Esophagus muscularis mucosa (tissue), 4 donors: ENCODE measurements around the gene LRMDA. TPM values are rescaled to one million over a fixed set of nuclear protein-coding genes. Genes with fewer than 3 reads are reported as not detected.

Source experiments
- DNase-seq: peaks from one replicate; pipeline ENCODE4 v3.0.0-alpha.2; 2017; ENCODE audit errors: extremely low spot score
- H3K27ac ChIP-seq, 4 donors: fragments of 200-600 bp; sonication (generic); replicated peaks in 1 of 4; 1 replicate in 3 of 4; 2 replicates in 1 of 4; pipeline ENCODE4 v1.5.1; 2016 to 2019; ENCODE audit warnings: mild to moderate bottlenecking in 1 of 4
- H3K27me3 ChIP-seq, 4 donors: fragments of 200-600 bp; sonication (generic); one replicate each; pipeline versions ENCODE4 v1.5.1 to v1.6.0; 2016 to 2019
- H3K36me3 ChIP-seq, 4 donors: fragments of 200-600 bp; sonication (generic); one replicate each; pipeline ENCODE4 v1.5.1; 2016 to 2019
- H3K4me1 ChIP-seq, 4 donors: fragments of 200-600 bp; sonication (generic); one replicate each; pipeline ENCODE4 v1.5.1; 2016 to 2019
- H3K4me3 ChIP-seq, 4 donors: fragments of 200-600 bp; sonication (generic); 1 replicate in 2 of 4; 2 replicates in 2 of 4; pipeline ENCODE4 v1.5.1; 2016 to 2019; ENCODE audit warnings: mild to moderate bottlenecking in 4 of 4, moderate library complexity in 1 of 4
- H3K9me3 ChIP-seq, 4 donors: fragments of 200-600 bp; sonication (generic); 1 replicate in 3 of 4; 2 replicates in 1 of 4; pipeline ENCODE4 v1.5.1; 2016 to 2019
- CTCF ChIP-seq, 3 experiments: fragments of 200-600 bp in 2 of 3; fragments of 450-650 bp in 1 of 3; sonication (generic) in 2 of 3; IDR thresholded peaks; one replicate each; pipeline ENCODE4 v1.5.1; 2017 to 2019; ENCODE audit warnings: antibody characterized with exemption in 3 of 3, mild to moderate bottlenecking in 2 of 3, moderate library complexity in 1 of 3
- EP300 ChIP-seq: sonication (generic); formaldehyde crosslinking; IDR thresholded peaks from one replicate; pipeline ENCODE4 v1.6.1; 2017; ENCODE audit warnings: antibody characterized with exemption
- POLR2A ChIP-seq: fragments of 450-650 bp; IDR thresholded peaks from one replicate; pipeline ENCODE4 v1.6.1; 2017; ENCODE audit warnings: antibody characterized with exemption, moderate library complexity, mild to moderate bottlenecking, low read depth
- POLR2AphosphoS5 ChIP-seq, 2 donors: sonication (generic); formaldehyde crosslinking; IDR thresholded peaks; one replicate each; pipeline ENCODE4 v1.6.1; 2017; ENCODE audit warnings: antibody characterized with exemption in 2 of 2
- WGBS: methylation state at CpG from one replicate; pipeline ENCODE4 v1.1.5; 2018; 5-methylcytosine and 5-hydroxymethylcytosine counted together
- intact Hi-C: fragments of 100-400 bp; cut with DNase I; formaldehyde crosslinking; loops from one replicate; pipeline ENCODE4 v1.15.1; 2023
- total RNA-seq, 4 donors: library from RNA; depleted of rRNA; stranded (reverse); fragments of >200 nt; gene quantifications; one replicate each; pipeline versions ENCODE4 v1.1.0 to v1.2.1, GENCODE V29; 2016

The LRMDA gene
- total RNA-seq, 4 donors from 2014 or later: 14.3 to 34.9 (median 26.5) TPM

GRCh38 chr10:75460059-75460458 is 28.6 kb downstream of the LRMDA start:
- Histone ChIP-seq H3K27ac (no peak overlapping the region), H3K27me3 (no peaks in the 10 kb centered on the region), H3K9me3 (no peaks in the 10 kb centered on the region), H3K4me3 (no peak overlapping the region), H3K36me3 (peaks cover 0 to 4% (median 0%) of the 10 kb centered on the region in 4 donors), H3K4me1 (peaks cover 0 to 11% (median 8%) of the 10 kb centered on the region in 4 donors)
- DNase-seq: no peak
- TF ChIP-seq POLR2A (no peak), POLR2AphosphoS5 (IDR thresholded peaks at IDR 0.05) (no peak), CTCF (IDR thresholded peaks at IDR 0.05) (no peak), EP300 (no peak)
- intact Hi-C loops: no loop called here
- 100% methylated on average over 1 of the region's 1 CpG for WGBS

- intact Hi-C loops: no loop called here
- Histone ChIP-seq H3K27me3 (no peaks in the 10 kb centered on the region), H3K36me3 (no peaks in the 10 kb centered on the region), H3K27ac (no peak overlapping the region), H3K4me3 (no peak overlapping the region), H3K4me1 (peaks cover 0 to 17% (median 11%) of the 10 kb centered on the region in 4 donors), H3K9me3 (no peaks in the 10 kb centered on the region)
- TF ChIP-seq CTCF (IDR thresholded peaks at IDR 0.05) (no peak), EP300 (no peak), POLR2AphosphoS5 (IDR thresholded peaks at IDR 0.05) (no peak), POLR2A (no peak)
- DNase-seq: peak; percentile 79
- WGBS: 81% methylated on average over 15 of the region's 15 CpGs
These were observed 30.5 kb downstream of the LRMDA start for GRCh38 chr10:75461672-75462649.

- Histone ChIP-seq H3K9me3 (no peaks in the 10 kb centered on the region), H3K27me3 (no peaks in the 10 kb centered on the region), H3K36me3 (no peaks in the 10 kb centered on the region), H3K4me1 (peaks cover 0 to 17% (median 11%) of the 10 kb centered on the region in 4 donors), H3K4me3 (no peak overlapping the region), H3K27ac (no peak overlapping the region)
- 93% methylated on average over 9 of the region's 9 CpGs for WGBS
- peak; percentile 88 for DNase-seq
- intact Hi-C loops: no loop called here
- no peak for TF ChIP-seq POLR2A
These were observed 31.4 kb downstream of the LRMDA start for GRCh38 chr10:75462865-75463264.

GRCh38 chr10:75464478-75465449 is 33.3 kb downstream of the LRMDA start:
- peak; percentile 66 for DNase-seq
- Histone ChIP-seq H3K36me3 (no peaks in the 10 kb centered on the region), H3K27ac (no peak overlapping the region), H3K4me3 (no peak overlapping the region), H3K9me3 (no peaks in the 10 kb centered on the region), H3K27me3 (no peaks in the 10 kb centered on the region), H3K4me1 (peaks cover 15 to 35% (median 28%) of the 10 kb centered on the region in 4 donors)
- intact Hi-C loops: no loop called here
- no peak for TF ChIP-seq CTCF (IDR thresholded peaks at IDR 0.05)
- TF ChIP-seq EP300: no peak
- TF ChIP-seq POLR2A: no peak
- no peak for TF ChIP-seq POLR2AphosphoS5 (IDR thresholded peaks at IDR 0.05)
- 78% methylated on average over 10 of the region's 10 CpGs for WGBS
